ENCODE results near the gene ZNF687. TPM values are rescaled to one million over a fixed set of nuclear protein-coding genes. Genes with fewer than 3 reads are reported as not detected.

Gene ZNF687
- total and polyA plus RNA-seq, 2 of the 4 experiments (the other 2 are of a cell fraction): 5.7 to 10.8 TPM

GRCh38 chr1:151318975-151319374 is 36.9 kb downstream of the ZNF687 start:
- Histone ChIP-seq H4K91ac (ENCODE audit: insufficient read depth, low read depth, low read length) (no peak overlapping the region), H2BK20ac (ENCODE audit: low read depth, low read length) (no peak overlapping the region), H3K18ac (ENCODE audit: low read depth, low read length) (no peak overlapping the region), H3K4ac (ENCODE audit: low read depth, low read length) (no peak overlapping the region), H4K8ac (ENCODE audit: low read depth in 2 of 2, low read length in 2 of 2) (no peak overlapping the region), H3K9ac (ENCODE audit: low read depth, low read length) (no peak overlapping the region), H2AFZ (replicated peaks; ENCODE audit: low read length, poor library complexity) (no peak overlapping the region), H2BK120ac (ENCODE audit: low read depth, low read length) (no peak overlapping the region), H3K36me3 (ENCODE audit: control insufficient read depth, insufficient read depth, low read length) (peaks cover 35% of the 10 kb centered on the region), H3K4me2 (ENCODE audit: low read depth, low read length) (no peak overlapping the region), H4K5ac (ENCODE audit: low read depth, low read length) (no peak overlapping the region), H2BK5ac (ENCODE audit: low read depth, low read length, poor library complexity, severe bottlenecking) (no peak overlapping the region), H4K20me1 (ENCODE audit: insufficient read depth, low read length) (peaks cover 27% of the 10 kb centered on the region), H3K4me1 (ENCODE audit: control insufficient read depth, insufficient read depth, low read length) (peaks cover 5% of the 10 kb centered on the region), H3K27ac (ENCODE audit: insufficient read depth, low read length) (no peak overlapping the region), H3K9me1 (ENCODE audit: insufficient read depth, low read length) (peaks cover 18% of the 10 kb centered on the region), H3K4me3 (ENCODE audit: insufficient read depth, low read depth, low read length) (no peak overlapping the region), H3K14ac (replicated peaks; ENCODE audit: low read depth, low read length) (no peak overlapping the region), H3K56ac (ENCODE audit: extremely low read depth, insufficient read depth, low read length) (no peak overlapping the region), H3K27me3 (ENCODE audit: control insufficient read depth, insufficient read depth, low read length) (no peaks in the 10 kb centered on the region), H2AK9ac (replicated peaks; ENCODE audit: low read depth, low read length, poor library complexity) (no peak overlapping the region), H2BK15ac (ENCODE audit: low read depth, low read length) (no peak overlapping the region), H3K9me3 (ENCODE audit: control insufficient read depth, insufficient read depth, low read length) (no peaks in the 10 kb centered on the region), H3K79me1 (ENCODE audit: low read depth in 1 of 2, low read length in 2 of 2) (peaks cover 28 to 71% of the 10 kb centered on the region in 2 experiments), H3K23ac (ENCODE audit: low read depth, low read length) (no peak overlapping the region), H2AK5ac (ENCODE audit: low read depth, low read length) (0 out of 2 replicates have a peak overlapping the region, but pooled peaks have one; percentile 3)
- no TSS peak for BruUV-seq (replicated peaks)
- dilution Hi-C loops (cut with HindIII; ENCODE audit: low sequenced_read_pairs, unreplicated experiment) (no loop called here), in situ Hi-C loops (cut with MboI; ENCODE audit: low sequenced_read_pairs) (loop anchor here (25.0 kb wide), 1 partner anchor 668 kb away; the partner anchor contains the start of gene S100A10), intact Hi-C loops (cut with micrococcal nuclease) (no loop called here)
- DNase-seq: no peak
- TF ChIP-seq CTCF (conservative IDR thresholded peaks at IDR 0.05; ENCODE audit: low read depth, low read length) (no peak), RCOR1 (IDR thresholded peaks at IDR 0.05; ENCODE audit: insufficient replicate concordance, low read length) (no peak), USF2 (IDR thresholded peaks at IDR 0.05; ENCODE audit: low read depth, low read length) (no peak), POLR2A (IDR thresholded peaks at IDR 0.05; ENCODE audit: low read depth, low read length) (no peak), CHD1 (IDR thresholded peaks at IDR 0.05; ENCODE audit: low read depth, low read length) (no peak), MAFK (IDR thresholded peaks at IDR 0.05; ENCODE audit: low read depth, low read length) (no peak), MAZ (IDR thresholded peaks at IDR 0.05; ENCODE audit: borderline replicate concordance, low read depth, low read length) (no peak), CEBPB (IDR thresholded peaks at IDR 0.05; ENCODE audit: low read depth, low read length) (no peak), RFX5 (IDR thresholded peaks at IDR 0.05; ENCODE audit: low read depth, low read length) (no peak), RAD21 (IDR thresholded peaks at IDR 0.05; ENCODE audit: low read length) (no peak), SMC3 (IDR thresholded peaks at IDR 0.05; ENCODE audit: low read depth, low read length) (no peak), FOS (IDR thresholded peaks at IDR 0.05; ENCODE audit: low read depth, low read length) (no peak), ELK1 (IDR thresholded peaks at IDR 0.05; ENCODE audit: borderline replicate concordance, low read depth, low read length) (no peak), BHLHE40 (IDR thresholded peaks at IDR 0.05; ENCODE audit: low read depth, low read length) (no peak), MXI1 (IDR thresholded peaks at IDR 0.05; ENCODE audit: borderline replicate concordance, low read depth, low read length) (no peak), NFE2L2 (IDR thresholded peaks at IDR 0.05; ENCODE audit: low read depth, low read length) (no peak)
- POLR2A ChIA-PET (ENCODE audit: unreplicated experiment): no interaction called here
- CTCF ChIA-PET: no interaction called here
- no CpG with 5 or more reads among the region's 3 CpGs for WGBS, 2 experiments (ENCODE audit: extremely low coverage in 2 of 2, insufficient read length in 1 of 2)
- ATAC-seq (ENCODE audit: low read depth): no peak

All from IMR-90 (cell line).